Coronary artery (tissue), 2 donors: ENCODE results near the gene ANXA4.
"Not testable (repeated sequence)": the region's sequence is repeated elsewhere in the genome, so short reads cannot be mapped to it uniquely, and the experiment has no call there.

Source experiments
- DNase-seq: peaks from one replicate; pipeline ENCODE4 v3.0.0-alpha.2; 2017; ENCODE audit warnings: low spot score
- H3K27ac ChIP-seq, 2 donors: fragments of 200-600 bp; sonication (generic); one replicate each; pipeline ENCODE4 v1.5.1; 2016 to 2019
- H3K4me3 ChIP-seq: fragments of 200-600 bp; sonication (generic); 2 replicates; pipeline ENCODE4 v1.5.1; 2016; ENCODE audit warnings: mild to moderate bottlenecking, moderate library complexity
- CTCF ChIP-seq: fragments of 200-600 bp; sonication (generic); IDR thresholded peaks from one replicate; pipeline ENCODE4 v1.5.1; 2019; ENCODE audit warnings: antibody characterized with exemption

ANXA4 gene

GRCh38 chr2:69798290-69798908 is 56.5 kb downstream of the ANXA4 start:
- peak overlapping the region; percentile 60 for H3K4me3 ChIP-seq
- TF ChIP-seq CTCF, result no peak
- H3K27ac ChIP-seq, result peak overlapping the region; percentile 63 to 75
- no peak for DNase-seq

GRCh38 chr2:69798909-69799526 is 57.1 kb downstream of the ANXA4 start:
- Histone ChIP-seq H3K4me3 (peak overlapping the region; percentile 60), H3K27ac (peak overlapping the region; percentile 63 to 75)
- DNase-seq, result no peak
- no peak for TF ChIP-seq CTCF

- Histone ChIP-seq H3K27ac (no peak overlapping the region), H3K4me3 (no peak overlapping the region)
- no peak for TF ChIP-seq CTCF
- no peak for DNase-seq
These were observed 59.9 kb downstream of the ANXA4 start for GRCh38 chr2:69801745-69802290.

GRCh38 chr2:69802781-69803367 is 60.9 kb downstream of the ANXA4 start:
- not testable (repeated sequence) for H3K4me3 ChIP-seq, DNase-seq, H3K27ac ChIP-seq

GRCh38 chr2:69804416-69804815 is 62.5 kb downstream of the ANXA4 start:
- Histone ChIP-seq H3K27ac (no peak overlapping the region), H3K4me3 (no peak overlapping the region)
- no peak for DNase-seq
- TF ChIP-seq CTCF, result no peak

GRCh38 chr2:69805887-69806286 is 64.0 kb downstream of the ANXA4 start:
- no peak for TF ChIP-seq CTCF
- Histone ChIP-seq H3K4me3 (no peak overlapping the region), H3K27ac (no peak overlapping the region)
- no peak for DNase-seq

- H3K4me3 ChIP-seq, result no peak overlapping the region
- DNase-seq, result no peak
- no peak overlapping the region for H3K27ac ChIP-seq
- no peak for TF ChIP-seq CTCF
These were observed 66.0 kb downstream of the ANXA4 start for GRCh38 chr2:69807821-69808540.
